ENCODE data around the gene KRT6B. TPM values are rescaled to one million over a fixed set of nuclear protein-coding genes. Genes with fewer than 3 reads are reported as not detected.
A peak's percentile ranks its signal among the peaks of the same experiment; 100 is the strongest.

The KRT6B gene
- total RNA-seq, 1 experiment from 2014 or later: 7.7 TPM

DNA sequence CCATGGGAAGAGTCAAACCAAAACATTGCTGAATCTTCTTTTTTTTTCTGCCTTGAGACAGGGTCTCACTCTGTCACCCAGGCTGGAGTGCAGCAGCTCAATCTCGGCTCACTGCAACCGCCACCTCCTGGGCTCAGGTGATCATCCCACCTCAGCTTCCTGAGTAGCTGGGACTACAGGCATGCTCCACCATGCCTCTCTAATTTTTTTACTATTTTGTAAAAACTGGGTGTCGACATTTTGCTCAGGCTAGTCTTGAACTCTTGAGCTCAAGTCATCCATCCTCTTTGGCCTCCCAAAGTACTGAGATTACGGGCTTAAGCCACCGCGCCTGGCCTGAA, 16.3 kb downstream of the KRT6B start:
- TF ChIP-seq EZH2phosphoT487 (IDR thresholded peaks at IDR 0.05; ENCODE audit: borderline replicate concordance, low read length) (no peak), EZH2 (IDR thresholded peaks at IDR 0.05; ENCODE audit: low read length, unreplicated experiment) (no peak)
- TF ChIP-seq, protein P1, sequence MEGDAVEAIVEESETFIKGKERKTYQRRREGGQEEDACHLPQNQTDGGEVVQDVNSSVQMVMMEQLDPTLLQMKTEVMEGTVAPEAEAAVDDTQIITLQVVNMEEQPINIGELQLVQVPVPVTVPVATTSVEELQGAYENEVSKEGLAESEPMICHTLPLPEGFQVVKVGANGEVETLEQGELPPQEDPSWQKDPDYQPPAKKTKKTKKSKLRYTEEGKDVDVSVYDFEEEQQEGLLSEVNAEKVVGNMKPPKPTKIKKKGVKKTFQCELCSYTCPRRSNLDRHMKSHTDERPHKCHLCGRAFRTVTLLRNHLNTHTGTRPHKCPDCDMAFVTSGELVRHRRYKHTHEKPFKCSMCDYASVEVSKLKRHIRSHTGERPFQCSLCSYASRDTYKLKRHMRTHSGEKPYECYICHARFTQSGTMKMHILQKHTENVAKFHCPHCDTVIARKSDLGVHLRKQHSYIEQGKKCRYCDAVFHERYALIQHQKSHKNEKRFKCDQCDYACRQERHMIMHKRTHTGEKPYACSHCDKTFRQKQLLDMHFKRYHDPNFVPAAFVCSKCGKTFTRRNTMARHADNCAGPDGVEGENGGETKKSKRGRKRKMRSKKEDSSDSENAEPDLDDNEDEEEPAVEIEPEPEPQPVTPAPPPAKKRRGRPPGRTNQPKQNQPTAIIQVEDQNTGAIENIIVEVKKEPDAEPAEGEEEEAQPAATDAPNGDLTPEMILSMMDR (conservative IDR thresholded peaks at IDR 0.05; ENCODE audit: low read depth, low read length): no peak
- Histone ChIP-seq H3K4me3 (ENCODE audit: low read length) (no peak overlapping the region), H3K27me3 (ENCODE audit: low read length) (no peaks in the 10 kb centered on the region), H3K4me1 (ENCODE audit: insufficient read depth, low read length) (peaks cover 69% of the 10 kb centered on the region), H3K9ac (ENCODE audit: low read length) (peak overlapping the region; percentile 74), H3F3A (ENCODE audit: low read length, unreplicated experiment) (peaks cover 18% of the 10 kb centered on the region), H3K9me3 (ENCODE audit: low read length) (no peaks in the 10 kb centered on the region), H3K4me2 (ENCODE audit: low read length) (peak overlapping the region; percentile 33), H3K79me2 (ENCODE audit: low read length) (no peaks in the 10 kb centered on the region), H3K27ac (ENCODE audit: low read length) (peak overlapping the region; percentile 93), H4K20me1 (ENCODE audit: low read length) (no peaks in the 10 kb centered on the region), H2AFZ (ENCODE audit: low read length) (0 out of 2 replicates have a peak overlapping the region, but pooled peaks have one; percentile 47), H3K9me2 (replicated peaks; ENCODE audit: low read length) (no peaks in the 10 kb centered on the region), H3K36me3 (ENCODE audit: low read depth, low read length) (no peaks in the 10 kb centered on the region)
- no TSS peak for BruUV-seq (replicated peaks)
- ATAC-seq (no peak), DNase-seq (no peak)
- intact Hi-C loops (cut with micrococcal nuclease): no loop called here
- ChIA-PET CTCF (no interaction called here), POLR2A (ENCODE audit: unreplicated experiment) (interaction anchor here (0.6 to 0.8 kb wide), 2 partner anchors 435 to 1646 kb away, joined by 3 to 12 read pairs; no protein-coding TSS in a partner anchor)

DNA sequence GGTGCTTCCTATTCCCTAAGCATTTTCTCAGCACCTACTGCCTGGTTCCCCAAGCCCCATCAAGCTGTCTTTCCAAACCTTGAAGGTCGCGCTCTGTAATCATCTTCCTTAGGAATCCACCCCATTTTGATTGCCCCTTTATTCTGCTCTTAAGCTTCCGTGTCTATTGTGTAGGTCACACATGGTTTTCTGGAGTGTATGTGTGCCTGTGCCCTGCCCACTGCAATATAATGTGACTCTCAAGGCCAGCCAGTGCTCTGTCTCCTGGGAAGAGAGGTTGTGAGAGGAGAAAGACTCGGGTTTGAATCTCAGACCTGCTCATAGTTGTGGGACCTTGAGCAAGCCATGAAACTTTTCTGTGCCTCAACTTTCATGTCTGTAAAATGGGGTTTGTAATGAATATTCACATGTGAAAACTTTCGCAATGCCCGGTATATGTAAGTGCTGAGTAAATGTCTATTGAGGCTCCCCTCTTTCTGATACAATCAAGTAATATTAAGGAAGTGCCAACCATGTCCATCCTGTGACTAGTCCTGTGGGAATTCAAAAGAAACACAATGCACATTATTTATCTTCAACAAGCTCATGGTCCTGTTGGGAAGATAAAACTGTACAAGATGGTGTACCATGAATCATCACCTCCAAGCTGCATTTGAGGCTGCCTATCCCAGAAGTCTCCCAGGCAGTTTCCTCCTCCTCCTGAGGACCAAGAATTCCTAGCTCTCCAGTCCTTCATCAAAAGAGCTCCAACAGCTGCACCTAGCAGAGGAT, 17.0 kb downstream of the KRT6B start:
- H3K27ac ChIP-seq (ENCODE audit: low read length): peak overlapping the region; percentile 93
- peak; percentile 5 for ATAC-seq
- CTCF ChIA-PET: no interaction called here

More for the DNA sequence above, 17.0 kb downstream of the KRT6B start:
- Histone ChIP-seq H2AFZ (ENCODE audit: low read length) (no peak overlapping the region), H3K9me3 (ENCODE audit: low read length) (no peaks in the 10 kb centered on the region), H3K27me3 (ENCODE audit: low read length) (no peaks in the 10 kb centered on the region), H3K9ac (ENCODE audit: low read length) (peak overlapping the region; percentile 74), H3K36me3 (ENCODE audit: low read depth, low read length) (no peaks in the 10 kb centered on the region), H3K4me2 (ENCODE audit: low read length) (peak overlapping the region; percentile 33), H3K79me2 (ENCODE audit: low read length) (no peaks in the 10 kb centered on the region), H3F3A (ENCODE audit: low read length, unreplicated experiment) (peaks cover 12% of the 10 kb centered on the region), H4K20me1 (ENCODE audit: low read length) (no peaks in the 10 kb centered on the region), H3K9me2 (replicated peaks; ENCODE audit: low read length) (no peaks in the 10 kb centered on the region), H3K4me3 (ENCODE audit: low read length) (no peak overlapping the region), H3K4me1 (ENCODE audit: insufficient read depth, low read length) (peaks cover 63% of the 10 kb centered on the region)
- TF ChIP-seq EZH2phosphoT487 (IDR thresholded peaks at IDR 0.05; ENCODE audit: borderline replicate concordance, low read length) (no peak), EZH2 (IDR thresholded peaks at IDR 0.05; ENCODE audit: low read length, unreplicated experiment) (no peak)
- TF ChIP-seq, protein P1 (conservative IDR thresholded peaks at IDR 0.05; ENCODE audit: low read depth, low read length): no peak
- intact Hi-C loops (cut with micrococcal nuclease): loop anchor here (1.0 kb wide), 1 partner anchor 19 kb away; no protein-coding TSS in a partner anchor
- POLR2A ChIA-PET (ENCODE audit: unreplicated experiment): interaction anchor here (0.6 to 0.8 kb wide), 2 partner anchors 436 to 1645 kb away, joined by 3 to 12 read pairs; no protein-coding TSS in a partner anchor
- DNase-seq: peak; percentile 81
- TSS peak; percentile 64 for BruUV-seq (replicated peaks)

Measured in PC-3 (cell line).